Naive B cell (primary cell): ENCODE data around the gene MAP3K10. TPM values are rescaled to one million over a fixed set of nuclear protein-coding genes. Genes with fewer than 3 reads are reported as not detected.

Experiments
- ATAC-seq, 2 donors: fragments of 150-1000 bp; cut with Tn5 transposase; 2 replicates each; pipeline ENCODE4 v1.10.0; 2021; ENCODE audit warnings: low read depth in 2 of 2, mild to moderate bottlenecking in 2 of 2, moderate library complexity in 2 of 2
- DNase-seq: peaks from one replicate; pipeline ENCODE4 v3.0.0; 2022
- H3K27ac Mint-ChIP-seq, 6 donors: one replicate each; pipeline ENCODE4 v1.8.0; 2020 to 2022; ENCODE audit warnings: mild to moderate bottlenecking in 6 of 6, mixed read lengths in 6 of 6, moderate library complexity in 5 of 6, inconsistent platforms in 2 of 6
- H3K27me3 Mint-ChIP-seq, 3 donors: one replicate each; pipeline ENCODE4 v1.8.0; 2021 to 2022; ENCODE audit warnings: mixed read lengths in 3 of 3, mild to moderate bottlenecking in 1 of 3
- H3K36me3 Mint-ChIP-seq, 2 donors: one replicate each; pipeline ENCODE4 v1.8.0; 2020 to 2022; ENCODE audit warnings: mixed read lengths in 2 of 2, inconsistent platforms in 1 of 2, mild to moderate bottlenecking in 1 of 2
- H3K4me1 Mint-ChIP-seq, 3 donors: one replicate each; pipeline ENCODE4 v1.8.0; 2020 to 2022; ENCODE audit warnings: mixed read lengths in 3 of 3, inconsistent platforms in 1 of 3, mild to moderate bottlenecking in 1 of 3, moderate library complexity in 1 of 3
- H3K4me3 Mint-ChIP-seq, 8 donors: one replicate each; pipeline ENCODE4 v1.8.0; 2020 to 2022; ENCODE audit warnings: mild to moderate bottlenecking in 8 of 8, mixed read lengths in 8 of 8, moderate library complexity in 8 of 8, inconsistent platforms in 2 of 8
- H3K9me3 Mint-ChIP-seq, 7 donors: one replicate each; pipeline ENCODE4 v1.8.0; 2020 to 2022; ENCODE audit warnings: mixed read lengths in 7 of 7, mild to moderate bottlenecking in 5 of 7, inconsistent platforms in 2 of 7, moderate library complexity in 1 of 7
- polyA plus RNA-seq, 6 donors: library from polyadenylated mRNA; unstranded; fragments of 300-500 nt; fragmentation: Illumina TruSeq; gene quantifications; one replicate each; pipeline ENCODE4 v1.2.3, GENCODE V29; 2021; ENCODE audit warnings: low read depth in 6 of 6

The MAP3K10 gene
- polyA plus RNA-seq, 6 donors from 2014 or later: 0.13 to 1.3 (median 0.21) TPM; not detected in 3

GRCh38 chr19:40234429-40235237 is 43.4 kb downstream of the MAP3K10 start:
- H3K4me1 Mint-ChIP-seq: peaks cover 0 to 3% (median 0%) of the 10 kb centered on the region in 3 donors
- no peak for ATAC-seq
- DNase-seq: no peak
- no peaks in the 10 kb centered on the region for H3K9me3 Mint-ChIP-seq
- H3K27me3 Mint-ChIP-seq: no peaks in the 10 kb centered on the region
- peak overlapping the region in 1 of 8 donors; percentile 24 for H3K4me3 Mint-ChIP-seq
- H3K36me3 Mint-ChIP-seq: peaks cover 5 to 25% of the 10 kb centered on the region in 2 donors
- peak overlapping the region in 2 of 6 donors; percentile 41 to 69 for H3K27ac Mint-ChIP-seq

GRCh38 chr19:40235238-40236025 is 44.2 kb downstream of the MAP3K10 start:
- peaks cover 0 to 3% (median 0%) of the 10 kb centered on the region in 3 donors for H3K4me1 Mint-ChIP-seq
- DNase-seq (no peak), ATAC-seq (no peak)
- H3K9me3 Mint-ChIP-seq: no peaks in the 10 kb centered on the region
- H3K36me3 Mint-ChIP-seq: peaks cover 5 to 25% of the 10 kb centered on the region in 2 donors
- no peak overlapping the region for H3K27ac Mint-ChIP-seq
- no peak overlapping the region for H3K4me3 Mint-ChIP-seq
- no peaks in the 10 kb centered on the region for H3K27me3 Mint-ChIP-seq

DNA sequence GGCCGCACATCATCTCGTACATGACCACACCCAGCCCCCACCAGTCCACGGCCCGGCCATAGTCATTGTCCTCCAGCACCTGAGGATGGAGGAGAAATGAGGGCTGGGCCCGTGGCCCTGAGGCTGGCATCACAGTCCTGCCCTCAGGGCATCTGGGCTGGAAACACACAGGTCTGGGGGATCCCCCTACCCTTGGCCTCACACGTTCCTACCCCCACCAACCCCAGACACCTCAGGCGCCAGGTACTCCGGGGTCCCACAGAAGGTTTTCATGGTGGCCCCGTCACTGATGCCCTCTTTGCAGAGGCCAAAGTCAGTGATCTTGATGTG is 44.8 kb downstream of the MAP3K10 start:
- Mint-ChIP-seq H3K4me3 (no peak overlapping the region), H3K4me1 (peaks cover 0 to 2% (median 0%) of the 10 kb centered on the region in 3 donors), H3K27ac (no peak overlapping the region), H3K27me3 (no peaks in the 10 kb centered on the region), H3K9me3 (no peaks in the 10 kb centered on the region), H3K36me3 (peaks cover 5 to 27% of the 10 kb centered on the region in 2 donors)
- ATAC-seq (no peak), DNase-seq (no peak)

GRCh38 chr19:40236366-40236765 is 45.1 kb downstream of the MAP3K10 start:
- Mint-ChIP-seq H3K4me1 (peaks cover 0 to 3% (median 0%) of the 10 kb centered on the region in 3 donors), H3K4me3 (no peak overlapping the region), H3K36me3 (peaks cover 5 to 31% of the 10 kb centered on the region in 2 donors), H3K27ac (no peak overlapping the region), H3K9me3 (no peaks in the 10 kb centered on the region), H3K27me3 (no peaks in the 10 kb centered on the region)
- DNase-seq: no peak
- ATAC-seq: no peak

GRCh38 chr19:40237791-40238190 is 46.6 kb downstream of the MAP3K10 start:
- no peak overlapping the region for H3K27ac Mint-ChIP-seq
- H3K4me1 Mint-ChIP-seq: peaks cover 0 to 3% (median 0%) of the 10 kb centered on the region in 3 donors
- H3K9me3 Mint-ChIP-seq: no peaks in the 10 kb centered on the region
- H3K36me3 Mint-ChIP-seq: peaks cover 5 to 34% of the 10 kb centered on the region in 2 donors
- no peak for ATAC-seq
- H3K27me3 Mint-ChIP-seq: no peaks in the 10 kb centered on the region
- no peak for DNase-seq
- no peak overlapping the region for H3K4me3 Mint-ChIP-seq

GRCh38 chr19:40238775-40239174 is 47.5 kb downstream of the MAP3K10 start:
- Mint-ChIP-seq H3K36me3 (peaks cover 5 to 34% of the 10 kb centered on the region in 2 donors), H3K27me3 (no peaks in the 10 kb centered on the region), H3K4me1 (peaks cover 0 to 3% (median 0%) of the 10 kb centered on the region in 3 donors), H3K9me3 (no peaks in the 10 kb centered on the region), H3K27ac (no peak overlapping the region), H3K4me3 (no peak overlapping the region)
- DNase-seq (no peak), ATAC-seq (no peak)

GRCh38 chr19:40239415-40240226 is 48.4 kb downstream of the MAP3K10 start:
- Mint-ChIP-seq H3K4me1 (peaks cover 0 to 3% (median 0%) of the 10 kb centered on the region in 3 donors), H3K36me3 (peaks cover 5 to 27% of the 10 kb centered on the region in 2 donors), H3K4me3 (no peak overlapping the region), H3K9me3 (no peaks in the 10 kb centered on the region), H3K27ac (peak overlapping the region in 2 of 6 donors; percentile 15 to 33), H3K27me3 (no peaks in the 10 kb centered on the region)
- no peak for DNase-seq
- ATAC-seq: no peak

DNA sequence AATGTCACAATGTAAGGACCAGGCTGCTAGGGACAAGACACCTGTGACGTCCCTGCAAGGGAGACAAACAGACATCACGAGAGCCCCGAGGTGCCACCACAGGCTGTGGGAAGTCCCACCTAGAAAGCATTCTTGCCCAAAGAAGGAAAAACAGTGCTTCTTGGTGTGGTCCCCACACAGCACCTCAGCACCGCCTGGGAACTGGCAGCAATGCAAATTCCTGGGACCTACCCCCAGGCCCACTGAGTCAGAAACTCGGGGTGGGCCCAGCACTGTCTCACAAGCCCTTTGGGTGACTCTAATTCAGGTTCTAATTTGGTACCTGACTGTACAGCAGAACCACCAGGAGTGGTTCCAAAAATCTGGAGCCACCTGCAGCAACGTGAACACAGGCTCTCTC is 49.1 kb downstream of the MAP3K10 start:
- DNase-seq: no peak
- Mint-ChIP-seq H3K36me3 (peaks cover 5 to 26% of the 10 kb centered on the region in 2 donors), H3K9me3 (no peaks in the 10 kb centered on the region), H3K27ac (no peak overlapping the region), H3K4me1 (peaks cover 3 to 6% (median 5%) of the 10 kb centered on the region in 3 donors), H3K27me3 (no peaks in the 10 kb centered on the region), H3K4me3 (no peak overlapping the region)
- no peak for ATAC-seq

GRCh38 chr19:40241125-40241808 is 50.0 kb downstream of the MAP3K10 start:
- no peak overlapping the region for H3K4me3 Mint-ChIP-seq
- H3K4me1 Mint-ChIP-seq: peaks cover 5 to 14% (median 6%) of the 10 kb centered on the region in 3 donors
- DNase-seq (no peak), ATAC-seq (no peak)
- H3K9me3 Mint-ChIP-seq: no peaks in the 10 kb centered on the region
- H3K27me3 Mint-ChIP-seq: no peaks in the 10 kb centered on the region
- H3K36me3 Mint-ChIP-seq: peaks cover 5 to 26% of the 10 kb centered on the region in 2 donors
- H3K27ac Mint-ChIP-seq: no peak overlapping the region

DNA sequence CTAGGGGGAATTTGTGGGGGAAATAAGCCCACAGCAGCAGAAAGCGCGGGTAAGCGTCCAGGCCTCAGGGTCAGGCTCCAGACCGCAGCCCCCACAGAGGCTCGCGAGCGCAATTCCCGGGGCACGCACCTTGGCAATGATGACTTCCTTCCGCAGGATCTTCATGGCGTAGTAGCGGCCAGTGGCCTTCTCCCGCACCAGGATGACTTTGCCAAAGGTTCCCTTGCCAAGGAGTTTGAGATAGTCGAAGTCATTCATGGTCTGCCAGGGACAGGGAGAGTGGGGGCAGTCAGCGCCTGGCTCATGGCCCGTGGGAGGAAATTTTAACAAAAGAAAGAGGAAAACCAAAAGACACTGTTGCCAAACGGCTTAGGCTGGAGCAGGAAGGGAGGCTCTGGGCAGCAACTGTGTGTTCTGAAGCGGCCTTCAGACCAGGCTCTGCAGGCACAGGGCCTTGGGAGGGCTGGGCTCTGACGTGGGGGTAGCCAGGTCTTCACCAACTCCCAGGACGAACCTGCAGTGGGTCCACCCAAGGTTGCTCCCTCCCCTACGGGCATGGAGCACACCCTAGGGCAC is 50.7 kb downstream of the MAP3K10 start:
- Mint-ChIP-seq H3K27me3 (no peaks in the 10 kb centered on the region), H3K4me3 (no peak overlapping the region), H3K9me3 (no peaks in the 10 kb centered on the region), H3K36me3 (peaks cover 5 to 21% of the 10 kb centered on the region in 2 donors), H3K27ac (peak overlapping the region in 2 of 6 donors; percentile 26 to 86), H3K4me1 (peaks cover 8 to 17% (median 10%) of the 10 kb centered on the region in 3 donors)
- no peak for DNase-seq
- no peak for ATAC-seq

DNA sequence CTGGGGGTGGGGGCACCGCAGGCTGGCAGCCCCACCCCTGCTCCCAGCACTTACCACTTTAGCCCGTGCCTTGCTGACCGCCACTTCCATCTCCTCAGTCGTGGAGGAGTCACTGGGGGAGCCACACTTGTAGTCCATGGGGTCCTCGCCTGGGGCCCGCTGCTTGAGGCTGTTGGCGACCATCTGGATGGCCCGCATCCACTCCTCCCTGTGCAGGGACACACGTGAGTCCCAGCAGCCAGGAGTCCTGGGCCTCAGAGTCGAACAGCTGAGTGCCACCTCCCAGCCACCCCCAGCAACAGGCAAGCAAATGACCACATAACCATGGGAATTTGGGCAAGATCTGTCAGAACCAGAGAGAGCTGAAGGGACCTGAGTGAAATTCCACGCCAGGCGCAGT is 51.3 kb downstream of the MAP3K10 start:
- no peaks in the 10 kb centered on the region for H3K9me3 Mint-ChIP-seq
- no peak overlapping the region for H3K27ac Mint-ChIP-seq
- H3K36me3 Mint-ChIP-seq: peaks cover 5 to 17% of the 10 kb centered on the region in 2 donors
- peaks cover 9 to 17% (median 10%) of the 10 kb centered on the region in 3 donors for H3K4me1 Mint-ChIP-seq
- no peaks in the 10 kb centered on the region for H3K27me3 Mint-ChIP-seq
- ATAC-seq (no peak), DNase-seq (no peak)
- H3K4me3 Mint-ChIP-seq: no peak overlapping the region

GRCh38 chr19:40243181-40243580 is 52.0 kb downstream of the MAP3K10 start:
- no peak overlapping the region for H3K27ac Mint-ChIP-seq
- no peaks in the 10 kb centered on the region for H3K9me3 Mint-ChIP-seq
- no peak overlapping the region for H3K4me3 Mint-ChIP-seq
- peaks cover 11 to 19% (median 12%) of the 10 kb centered on the region in 3 donors for H3K4me1 Mint-ChIP-seq
- H3K27me3 Mint-ChIP-seq: no peaks in the 10 kb centered on the region
- no peak for DNase-seq
- peaks cover 2 to 13% of the 10 kb centered on the region in 2 donors for H3K36me3 Mint-ChIP-seq
- no peak for ATAC-seq
